ENCODE results near the gene EDN1.

The EDN1 gene

GRCh38 chr6:12298017-12298978 lies 8.1 kb downstream of the EDN1 start:
- TF ChIP-seq CTCF (conservative IDR thresholded peaks at IDR 0.05; ENCODE audit: low read depth, low read length) = no peak
- Histone ChIP-seq H3K27me3 (ENCODE audit: insufficient read depth, low read depth) (no peaks in the 10 kb centered on the region), H3K4me1 (ENCODE audit: low read depth, poor library complexity, severe bottlenecking) (no peaks in the 10 kb centered on the region), H4K20me1 (ENCODE audit: insufficient read depth) (no peaks in the 10 kb centered on the region), H3K27ac (no peak overlapping the region), H3K79me2 (ENCODE audit: insufficient read depth, low read depth) (no peaks in the 10 kb centered on the region), H2AFZ (ENCODE audit: low read depth) (no peak overlapping the region), H3K9ac (no peak overlapping the region), H3K36me3 (ENCODE audit: insufficient read depth) (no peaks in the 10 kb centered on the region), H3K4me2 (no peak overlapping the region), H3K4me3 (IDR thresholded peaks at IDR 0.05; ENCODE audit: insufficient read depth, low read depth, low read length) (no peak overlapping the region)

- H3K4me2 ChIP-seq = no peak overlapping the region
Observed at GRCh38 chr6:12298995-12299394, 8.8 kb downstream of the EDN1 start.

GRCh38 chr6:12301018-12301417 lies 10.9 kb downstream of the EDN1 start:
- Histone ChIP-seq H3K4me3 (IDR thresholded peaks at IDR 0.05; ENCODE audit: insufficient read depth, low read depth, low read length) (no peak overlapping the region), H3K79me2 (ENCODE audit: insufficient read depth, low read depth) (no peaks in the 10 kb centered on the region), H3K4me2 (no peak overlapping the region), H3K36me3 (ENCODE audit: insufficient read depth) (no peaks in the 10 kb centered on the region), H3K27me3 (ENCODE audit: insufficient read depth, low read depth) (no peaks in the 10 kb centered on the region), H3K27ac (no peak overlapping the region), H3K4me1 (ENCODE audit: low read depth, poor library complexity, severe bottlenecking) (no peaks in the 10 kb centered on the region), H4K20me1 (ENCODE audit: insufficient read depth) (no peaks in the 10 kb centered on the region), H3K9ac (no peak overlapping the region), H2AFZ (ENCODE audit: low read depth) (no peak overlapping the region)
- no peak for TF ChIP-seq CTCF (conservative IDR thresholded peaks at IDR 0.05; ENCODE audit: low read depth, low read length)

More at GRCh38 chr6:12298995-12299394, 8.8 kb downstream of the EDN1 start:
- H3K27me3 ChIP-seq (ENCODE audit: insufficient read depth, low read depth) = no peaks in the 10 kb centered on the region
- H3K9ac ChIP-seq = no peak overlapping the region
- no peak overlapping the region for H2AFZ ChIP-seq (ENCODE audit: low read depth)
- H3K36me3 ChIP-seq (ENCODE audit: insufficient read depth) = no peaks in the 10 kb centered on the region
- H3K4me3 ChIP-seq (IDR thresholded peaks at IDR 0.05; ENCODE audit: insufficient read depth, low read depth, low read length) = no peak overlapping the region
- H3K79me2 ChIP-seq (ENCODE audit: insufficient read depth, low read depth) = no peaks in the 10 kb centered on the region
- no peak for TF ChIP-seq CTCF (conservative IDR thresholded peaks at IDR 0.05; ENCODE audit: low read depth, low read length)
- no peak overlapping the region for H3K27ac ChIP-seq
- H3K4me1 ChIP-seq (ENCODE audit: low read depth, poor library complexity, severe bottlenecking) = no peaks in the 10 kb centered on the region
- no peaks in the 10 kb centered on the region for H4K20me1 ChIP-seq (ENCODE audit: insufficient read depth)

GRCh38 chr6:12304487-12304886 lies 14.3 kb downstream of the EDN1 start:
- Histone ChIP-seq H3K79me2 (ENCODE audit: insufficient read depth, low read depth) (no peaks in the 10 kb centered on the region), H4K20me1 (ENCODE audit: insufficient read depth) (no peaks in the 10 kb centered on the region), H3K4me1 (ENCODE audit: low read depth, poor library complexity, severe bottlenecking) (no peaks in the 10 kb centered on the region), H3K36me3 (ENCODE audit: insufficient read depth) (no peaks in the 10 kb centered on the region), H2AFZ (ENCODE audit: low read depth) (no peak overlapping the region), H3K4me3 (IDR thresholded peaks at IDR 0.05; ENCODE audit: insufficient read depth, low read depth, low read length) (no peak overlapping the region), H3K4me2 (no peak overlapping the region), H3K9ac (no peak overlapping the region), H3K27me3 (ENCODE audit: insufficient read depth, low read depth) (no peaks in the 10 kb centered on the region), H3K27ac (no peak overlapping the region)
- no peak for TF ChIP-seq CTCF (conservative IDR thresholded peaks at IDR 0.05; ENCODE audit: low read depth, low read length)
